ENCODE data around the gene FNTB.
"Not testable (repeated sequence)": the region's sequence is repeated elsewhere in the genome, so short reads cannot be mapped to it uniquely, and the experiment has no call there.

The FNTB gene

GRCh38 chr14:65057695-65058094 is 71.0 kb downstream of the FNTB start:
- DNase-seq, result no peak

- DNase-seq, result no peak
Measured at GRCh38 chr14:65062096-65063075, 75.7 kb downstream of the FNTB start.

GRCh38 chr14:65065719-65066118 is 79.0 kb downstream of the FNTB start:
- no peak for DNase-seq

GRCh38 chr14:65069874-65070413 is 83.2 kb downstream of the FNTB start:
- DNase-seq, result no peak

GRCh38 chr14:65070471-65070976 is 83.8 kb downstream of the FNTB start:
- DNase-seq, result no peak

GRCh38 chr14:65071544-65071943 is 84.8 kb downstream of the FNTB start:
- DNase-seq, result no peak

- DNase-seq, result no peak
Measured at GRCh38 chr14:65072256-65072655, 85.6 kb downstream of the FNTB start.

GRCh38 chr14:65072937-65073336 is 86.2 kb downstream of the FNTB start:
- DNase-seq, result no peak

GRCh38 chr14:65073605-65074201 is 87.0 kb downstream of the FNTB start:
- DNase-seq, result no peak

- no peak for DNase-seq
Measured at GRCh38 chr14:65074449-65075150, 87.9 kb downstream of the FNTB start.

- no peak for DNase-seq
Measured at GRCh38 chr14:65075628-65076325, 89.1 kb downstream of the FNTB start.

- no peak for DNase-seq
Measured at GRCh38 chr14:65077318-65077717, 90.6 kb downstream of the FNTB start.

- no peak for DNase-seq
Measured at GRCh38 chr14:65079201-65079600, 92.5 kb downstream of the FNTB start.

GRCh38 chr14:65079768-65080167 is 93.1 kb downstream of the FNTB start:
- no peak for DNase-seq

GRCh38 chr14:65080960-65081747 is 94.5 kb downstream of the FNTB start:
- DNase-seq, result no peak

GRCh38 chr14:65082930-65083329 is 96.2 kb downstream of the FNTB start:
- DNase-seq, result no peak

GRCh38 chr14:65084554-65085505 is 98.1 kb downstream of the FNTB start:
- DNase-seq, result no peak

GRCh38 chr14:65086686-65087085 is 100.0 kb downstream of the FNTB start:
- not testable (repeated sequence) for DNase-seq

- not testable (repeated sequence) for DNase-seq
Measured at GRCh38 chr14:65087835-65088234, 101.1 kb downstream of the FNTB start.

GRCh38 chr14:65092349-65092748 is 105.7 kb downstream of the FNTB start:
- DNase-seq, result no peak

All from activated T-cell treated with anti-CD3 and anti-CD28 coated beads, Interleukin-2, amount 50 U/mL, for 48 hours (primary cell).